Panc1 (cell line): Measurements from ENCODE around the gene PMFBP1. TPM values are rescaled to one million over a fixed set of nuclear protein-coding genes. Genes with fewer than 3 reads are reported as not detected.

Experiments
- ATAC-seq: fragments of 200-7000 bp; cut with Tn5 transposase; 2 replicates; pipeline ENCODE4 v1.9.1; 2020; ENCODE audit warnings: mild to moderate bottlenecking, moderate library complexity
- BruUV-seq: library from RNA; stranded (reverse); fragments of 400-500 nt; replicated peaks from 2 replicates; lab custom pipeline; 2021; lab: Mats Ljungman, UMichigan
- CTCF ChIA-PET: fragments of 300-600 bp; sonication (Branson Sonifier 250); formaldehyde crosslinking; loops from one replicate; lab custom pipeline; 2022; ENCODE audit warnings: antibody characterized with exemption; lab: Charles Lee
- POLR2A ChIA-PET: fragments of 300-600 bp; sonication (Branson Sonifier 250); formaldehyde crosslinking; loops from one replicate; lab custom pipeline; 2022; ENCODE audit warnings: antibody characterized with exemption; lab: Charles Lee
- DNase-seq: peaks from one replicate; pipeline ENCODE4 v3.0.0-alpha.2; 2010; ENCODE audit warnings: low read depth, low spot score
- H3K27ac ChIP-seq: 2 replicates; pipeline ENCODE4 v1.5.1; 2011; ENCODE audit warnings: mild to moderate bottlenecking, low read length, inconsistent platforms
- H3K27me3 ChIP-seq: fragments of 200-500 bp; sonication (Bioruptor generic); 2 replicates; pipeline ENCODE4 v1.6.0; 2014; ENCODE audit warnings: low read length, inconsistent platforms; ENCODE audit not compliant: control insufficient read depth, insufficient read depth
- H3K36me3 ChIP-seq: fragments of 200-500 bp; sonication (Bioruptor generic); 2 replicates; pipeline ENCODE4 v1.5.1; 2014; ENCODE audit warnings: inconsistent platforms, mild to moderate bottlenecking, low read length, moderate library complexity; ENCODE audit not compliant: control insufficient read depth, insufficient read depth
- H3K4me1 ChIP-seq: 2 replicates; pipeline ENCODE4 v1.5.1; 2011; ENCODE audit warnings: inconsistent platforms, mild to moderate bottlenecking, low read length, moderate library complexity; ENCODE audit not compliant: control insufficient read depth, insufficient read depth
- H3K4me3 ChIP-seq, 2 experiments: 2 replicates each; pipeline ENCODE4 v1.5.1; 2011 to 2012; ENCODE audit warnings: low read depth in 2 of 2, low read length in 2 of 2, mild to moderate bottlenecking in 2 of 2, inconsistent platforms in 1 of 2, moderate library complexity in 1 of 2
- H3K9me3 ChIP-seq: fragments of 200-500 bp; sonication (Bioruptor generic); 2 replicates; pipeline ENCODE4 v1.5.1; 2014; ENCODE audit warnings: low read depth, mild to moderate bottlenecking, inconsistent platforms, low read length, moderate library complexity; ENCODE audit not compliant: control insufficient read depth, insufficient read depth
- POLR2AphosphoS5 ChIP-seq: IDR thresholded peaks from 2 replicates; pipeline ENCODE4 v1.6.1; 2012; ENCODE audit warnings: mild to moderate bottlenecking, low read depth, low read length, moderate library complexity
- SIN3A ChIP-seq: IDR thresholded peaks from 2 replicates; pipeline ENCODE4 v1.6.1; 2012; ENCODE audit warnings: low read depth, mild to moderate bottlenecking, low read length, moderate library complexity, borderline replicate concordance; ENCODE audit not compliant: insufficient read depth
- TCF7L2 ChIP-seq: IDR thresholded peaks from 2 replicates; pipeline ENCODE4 v1.6.1; 2011; ENCODE audit warnings: mild to moderate bottlenecking, low read depth, low read length, inconsistent platforms
- in situ Hi-C: cut with HindIII; loops from 2 replicates; pipeline ENCODE4 v1.10.0; 2016; ENCODE audit warnings: low sequenced_read_pairs, low pct_unique_long_range_greater_than_20kb
- intact Hi-C: fragments of 100-400 bp; cut with micrococcal nuclease; formaldehyde crosslinking; loops from one replicate; pipeline ENCODE4 v1.10.0; 2022; ENCODE audit not compliant: unreplicated experiment
- total RNA-seq: library from RNA; stranded (reverse); gene quantifications from one replicate; pipeline ENCODE4 v1.2.1, GENCODE V29; 2021; ENCODE audit not compliant: unreplicated experiment
- TF ChIP-seq, protein P1 (sequence below), 2 experiments: IDR thresholded peaks; 2 replicates each; pipeline ENCODE4 v1.6.1; 2011 to 2012; ENCODE audit warnings: low read depth in 2 of 2, control low read depth in 1 of 2, low read length in 1 of 2, mild to moderate bottlenecking in 1 of 2, moderate library complexity in 1 of 2; ENCODE audit not compliant: insufficient read depth in 1 of 2
- TF ChIP-seq, protein P2 (sequence below): fragments of 450-650 bp; IDR thresholded peaks from 2 replicates; pipeline ENCODE4 v1.5.1; 2017; ENCODE audit warnings: mild to moderate bottlenecking

The PMFBP1 gene
- total RNA-seq, 1 experiment from 2014 or later: 0.10 TPM

DNA sequence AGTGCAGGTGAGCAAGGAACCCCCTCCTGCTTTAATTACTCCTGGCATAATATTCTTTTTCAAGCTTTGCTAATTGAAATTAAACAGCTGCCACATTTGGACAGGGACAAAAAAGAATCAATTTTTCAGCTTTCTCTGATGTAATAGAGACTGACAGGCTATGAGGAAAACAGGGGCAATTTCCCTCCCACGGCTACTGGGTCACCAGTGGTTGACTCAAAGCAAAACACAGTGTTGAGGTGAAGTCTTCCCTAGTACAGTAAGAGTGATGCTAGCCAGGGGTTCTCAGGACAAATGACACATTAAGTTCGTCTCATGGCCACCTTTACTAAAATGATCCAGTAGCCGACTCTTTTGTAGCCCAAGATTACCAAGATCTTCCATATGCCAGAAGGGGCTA is 38.6 kb upstream of the PMFBP1 start:
- TF ChIP-seq POLR2AphosphoS5 (no peak), SIN3A (no peak), TCF7L2 (no peak)
- TF ChIP-seq, protein P1, sequence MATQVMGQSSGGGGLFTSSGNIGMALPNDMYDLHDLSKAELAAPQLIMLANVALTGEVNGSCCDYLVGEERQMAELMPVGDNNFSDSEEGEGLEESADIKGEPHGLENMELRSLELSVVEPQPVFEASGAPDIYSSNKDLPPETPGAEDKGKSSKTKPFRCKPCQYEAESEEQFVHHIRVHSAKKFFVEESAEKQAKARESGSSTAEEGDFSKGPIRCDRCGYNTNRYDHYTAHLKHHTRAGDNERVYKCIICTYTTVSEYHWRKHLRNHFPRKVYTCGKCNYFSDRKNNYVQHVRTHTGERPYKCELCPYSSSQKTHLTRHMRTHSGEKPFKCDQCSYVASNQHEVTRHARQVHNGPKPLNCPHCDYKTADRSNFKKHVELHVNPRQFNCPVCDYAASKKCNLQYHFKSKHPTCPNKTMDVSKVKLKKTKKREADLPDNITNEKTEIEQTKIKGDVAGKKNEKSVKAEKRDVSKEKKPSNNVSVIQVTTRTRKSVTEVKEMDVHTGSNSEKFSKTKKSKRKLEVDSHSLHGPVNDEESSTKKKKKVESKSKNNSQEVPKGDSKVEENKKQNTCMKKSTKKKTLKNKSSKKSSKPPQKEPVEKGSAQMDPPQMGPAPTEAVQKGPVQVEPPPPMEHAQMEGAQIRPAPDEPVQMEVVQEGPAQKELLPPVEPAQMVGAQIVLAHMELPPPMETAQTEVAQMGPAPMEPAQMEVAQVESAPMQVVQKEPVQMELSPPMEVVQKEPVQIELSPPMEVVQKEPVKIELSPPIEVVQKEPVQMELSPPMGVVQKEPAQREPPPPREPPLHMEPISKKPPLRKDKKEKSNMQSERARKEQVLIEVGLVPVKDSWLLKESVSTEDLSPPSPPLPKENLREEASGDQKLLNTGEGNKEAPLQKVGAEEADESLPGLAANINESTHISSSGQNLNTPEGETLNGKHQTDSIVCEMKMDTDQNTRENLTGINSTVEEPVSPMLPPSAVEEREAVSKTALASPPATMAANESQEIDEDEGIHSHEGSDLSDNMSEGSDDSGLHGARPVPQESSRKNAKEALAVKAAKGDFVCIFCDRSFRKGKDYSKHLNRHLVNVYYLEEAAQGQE (IDR thresholded peaks at IDR 0.05; ENCODE audit: insufficient read depth in 1 of 2, low read depth in 2 of 2, low read length in 1 of 2): no peak
- TF ChIP-seq, protein P2, sequence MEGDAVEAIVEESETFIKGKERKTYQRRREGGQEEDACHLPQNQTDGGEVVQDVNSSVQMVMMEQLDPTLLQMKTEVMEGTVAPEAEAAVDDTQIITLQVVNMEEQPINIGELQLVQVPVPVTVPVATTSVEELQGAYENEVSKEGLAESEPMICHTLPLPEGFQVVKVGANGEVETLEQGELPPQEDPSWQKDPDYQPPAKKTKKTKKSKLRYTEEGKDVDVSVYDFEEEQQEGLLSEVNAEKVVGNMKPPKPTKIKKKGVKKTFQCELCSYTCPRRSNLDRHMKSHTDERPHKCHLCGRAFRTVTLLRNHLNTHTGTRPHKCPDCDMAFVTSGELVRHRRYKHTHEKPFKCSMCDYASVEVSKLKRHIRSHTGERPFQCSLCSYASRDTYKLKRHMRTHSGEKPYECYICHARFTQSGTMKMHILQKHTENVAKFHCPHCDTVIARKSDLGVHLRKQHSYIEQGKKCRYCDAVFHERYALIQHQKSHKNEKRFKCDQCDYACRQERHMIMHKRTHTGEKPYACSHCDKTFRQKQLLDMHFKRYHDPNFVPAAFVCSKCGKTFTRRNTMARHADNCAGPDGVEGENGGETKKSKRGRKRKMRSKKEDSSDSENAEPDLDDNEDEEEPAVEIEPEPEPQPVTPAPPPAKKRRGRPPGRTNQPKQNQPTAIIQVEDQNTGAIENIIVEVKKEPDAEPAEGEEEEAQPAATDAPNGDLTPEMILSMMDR: no peak
- Histone ChIP-seq H3K36me3 (no peaks in the 10 kb centered on the region), H3K9me3 (no peaks in the 10 kb centered on the region), H3K4me1 (no peaks in the 10 kb centered on the region), H3K27me3 (no peaks in the 10 kb centered on the region; the same call in 1 of the 2 replicates), H3K27ac (no peak overlapping the region), H3K4me3 (no peak overlapping the region)
- ChIA-PET CTCF (no interaction called here), POLR2A (no interaction called here)
- ATAC-seq (no peak), DNase-seq (no peak)
- in situ Hi-C loops (no loop called here), intact Hi-C loops (no loop called here)
- BruUV-seq: no TSS peak

DNA sequence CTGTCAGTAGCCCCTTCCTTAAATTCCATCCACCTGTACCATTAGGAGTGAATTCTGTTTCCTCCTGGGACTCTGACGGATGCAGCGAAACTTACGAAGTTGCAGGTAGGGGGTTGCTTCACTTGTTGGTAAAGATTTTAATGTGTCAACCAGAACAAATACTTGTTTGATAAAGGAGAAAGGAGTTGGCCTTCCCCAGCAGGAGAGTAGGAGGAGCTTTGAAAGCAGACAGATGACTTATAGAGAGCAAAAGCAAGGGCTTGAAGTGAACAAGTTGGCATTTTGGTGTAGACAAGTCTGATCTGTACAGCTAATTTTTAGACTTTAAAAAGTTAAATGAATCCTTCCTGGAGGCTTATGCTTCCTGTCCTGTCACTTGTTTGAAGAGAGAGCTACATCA is 38.1 kb upstream of the PMFBP1 start:
- no peak for TF ChIP-seq TCF7L2
- TF ChIP-seq POLR2AphosphoS5: no peak
- no peak for TF ChIP-seq SIN3A
- TF ChIP-seq, protein P1 (IDR thresholded peaks at IDR 0.05; ENCODE audit: insufficient read depth in 1 of 2, low read depth in 2 of 2, low read length in 1 of 2): no peak
- TF ChIP-seq, protein P2: no peak
- intact Hi-C loops: no loop called here
- CTCF ChIA-PET: no interaction called here

More for the DNA sequence above, 38.1 kb upstream of the PMFBP1 start:
- H3K27ac ChIP-seq: no peak overlapping the region
- in situ Hi-C loops: no loop called here
- no peak overlapping the region for H3K4me3 ChIP-seq
- H3K9me3 ChIP-seq: no peaks in the 10 kb centered on the region
- BruUV-seq: no TSS peak
- H3K36me3 ChIP-seq: no peaks in the 10 kb centered on the region
- DNase-seq: no peak
- H3K27me3 ChIP-seq: no peaks in the 10 kb centered on the region; the same call in 1 of the 2 replicates
- no peaks in the 10 kb centered on the region for H3K4me1 ChIP-seq
- POLR2A ChIA-PET: no interaction called here
- ATAC-seq: no peak
